Measurements from ENCODE around the gene RERE. TPM values are rescaled to one million over a fixed set of nuclear protein-coding genes. Genes with fewer than 3 reads are reported as not detected.

RERE gene
- total and polyA plus RNA-seq, 2 experiments from 2014 or later, result 148 to 170 TPM

- peaks cover 50% of the 10 kb centered on the region for H4K20me1 ChIP-seq (replicated peaks; ENCODE audit: insufficient read depth)
- ATAC-seq, result peak; percentile 66
- peaks cover 98% of the 10 kb centered on the region for H3K36me3 Mint-ChIP-seq (ENCODE audit: low read depth)
Observed at GRCh38 chr1:8862528-8862927, 45.1 kb upstream of the RERE start.

More at GRCh38 chr1:8862528-8862927, 45.1 kb upstream of the RERE start:
- peaks cover 5% of the 10 kb centered on the region; the same call in 1 of the 2 replicates for H3K4me1 ChIP-seq (ENCODE audit: insufficient read depth)
- peaks cover 89% of the 10 kb centered on the region for H3K36me3 ChIP-seq (ENCODE audit: insufficient read depth)
- Mint-ChIP-seq H3K9me3 (peaks cover 2% of the 10 kb centered on the region; the same call in 1 of the 3 replicates), H3K4me1 (peaks cover 39% of the 10 kb centered on the region), H3K27ac (peak overlapping the region; percentile 82), H3K27me3 (ENCODE audit: insufficient read depth, low read depth, poor library complexity) (peaks cover 30% of the 10 kb centered on the region), H3K4me3 (no peak overlapping the region; the same call in 2 of the 3 replicates)
- H3F3A ChIP-seq (replicated peaks; ENCODE audit: low read depth), result peaks cover 87% of the 10 kb centered on the region
- peak; percentile 78 for DNase-seq (ENCODE audit: low spot score)
- peak overlapping the region; percentile 87 for H3K27ac ChIP-seq (ENCODE audit: low read depth)
- H3K27me3 ChIP-seq (ENCODE audit: insufficient read depth), result no peaks in the 10 kb centered on the region
- no peak overlapping the region for H3K4me3 ChIP-seq
- H2AFZ ChIP-seq, result no peak overlapping the region
- no peaks in the 10 kb centered on the region for H3K9me2 ChIP-seq (ENCODE audit: insufficient read depth)
- no peak overlapping the region for H3K4me2 ChIP-seq
- 0 out of 2 replicates have a peak, but pooled peaks cover 3% of the 10 kb centered on the region for H3K79me2 ChIP-seq (replicated peaks; ENCODE audit: insufficient read depth)
- TF ChIP-seq CTCF (conservative IDR thresholded peaks at IDR 0.05; ENCODE audit: low read depth in 2 of 2), result peak; percentile 71 to 80
- TF ChIP-seq CREB1 (CRISPR knock-in tag; IDR thresholded peaks at IDR 0.05; ENCODE audit: low read depth), result no peak
- no peak for TF ChIP-seq EZH2phosphoT487 (IDR thresholded peaks at IDR 0.05; ENCODE audit: unreplicated experiment)
- no peak for TF ChIP-seq ZNF114 (CRISPR knock-in tag; IDR thresholded peaks at IDR 0.05)
- no peak for TF ChIP-seq EZH2 (IDR thresholded peaks at IDR 0.05; ENCODE audit: low read depth, unreplicated experiment)
- TF ChIP-seq NANOG (IDR thresholded peaks at IDR 0.05; ENCODE audit: borderline replicate concordance), result no peak
- TF ChIP-seq REST (IDR thresholded peaks at IDR 0.05; ENCODE audit: unreplicated experiment), result no peak
- TF ChIP-seq POLR2AphosphoS5 (IDR thresholded peaks at IDR 0.05; ENCODE audit: low read depth), result peak; percentile 3; the same call in 1 of the 2 replicates
- TF ChIP-seq ZNF462 (CRISPR knock-in tag; IDR thresholded peaks at IDR 0.05), result no peak
